ENCODE data around the gene ARMC6. TPM values are rescaled to one million over a fixed set of nuclear protein-coding genes. Genes with fewer than 3 reads are reported as not detected.

Gene ARMC6
- total and polyA plus RNA-seq, 2 experiments from 2014 or later: 40.9 to 112 TPM

DNA sequence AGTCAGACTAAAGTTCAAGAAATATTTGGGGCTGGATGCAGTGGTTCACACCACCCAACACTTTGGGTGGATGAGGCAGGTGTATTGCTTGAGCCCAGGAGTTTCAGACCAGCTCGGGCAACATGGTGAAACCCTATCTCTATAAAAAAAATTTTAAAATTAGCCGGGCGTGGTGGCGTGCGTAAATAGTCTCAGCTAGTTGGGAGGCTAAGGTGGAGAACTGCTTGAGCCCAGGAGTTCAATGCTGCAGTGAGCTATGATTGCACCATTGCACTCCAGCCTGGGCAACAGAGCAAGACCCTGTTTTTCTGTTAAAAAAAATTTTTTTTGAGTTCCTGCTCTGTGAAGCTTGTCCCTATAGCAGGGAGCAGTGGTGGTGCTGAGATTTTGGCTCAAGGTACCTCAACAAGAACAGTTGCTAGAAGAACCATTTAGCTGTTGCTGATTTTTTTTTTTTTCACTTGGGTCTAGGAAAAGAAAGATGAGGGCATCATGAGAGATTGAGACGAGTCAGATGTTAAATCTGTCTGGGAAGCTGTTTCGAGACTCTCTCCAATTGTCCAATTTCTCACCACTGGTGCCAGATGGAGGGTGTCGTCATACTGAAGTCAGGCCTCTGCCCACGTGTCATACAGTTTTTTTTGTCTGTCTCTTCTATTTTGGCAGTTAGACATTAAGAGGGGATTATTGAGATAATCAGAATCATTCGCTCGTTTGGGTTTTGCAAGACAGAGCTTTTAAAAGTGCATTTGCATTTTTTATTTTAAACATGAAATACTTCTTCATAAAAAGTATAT, 34.1 kb downstream of the ARMC6 start:
- Histone ChIP-seq H3K27me3 (ENCODE audit: insufficient read depth) (peaks cover 58% of the 10 kb centered on the region), H3K4me3 (no peak overlapping the region), H3K4me1 (ENCODE audit: insufficient read depth) (peaks cover 11% of the 10 kb centered on the region), H4K20me1 (replicated peaks; ENCODE audit: insufficient read depth) (no peaks in the 10 kb centered on the region; the same call in 1 of the 2 replicates), H3K9me2 (ENCODE audit: insufficient read depth) (no peaks in the 10 kb centered on the region), H2AFZ (no peak overlapping the region), H3F3A (replicated peaks; ENCODE audit: low read depth) (peaks cover 8% of the 10 kb centered on the region), H3K36me3 (ENCODE audit: insufficient read depth) (no peaks in the 10 kb centered on the region), H3K27ac (ENCODE audit: low read depth) (no peak overlapping the region), H3K79me2 (replicated peaks; ENCODE audit: insufficient read depth) (no peaks in the 10 kb centered on the region), H3K4me2 (no peak overlapping the region)
- H3K4me3 Mint-ChIP-seq: no peak overlapping the region
- H3K27ac Mint-ChIP-seq: no peak overlapping the region
- H3K4me1 Mint-ChIP-seq: peaks cover 17% of the 10 kb centered on the region; the same call in 2 of the 3 replicates
- DNase-seq (ENCODE audit: low spot score) (no peak), ATAC-seq (no peak)
- H3K9me3 Mint-ChIP-seq: no peaks in the 10 kb centered on the region
- TF ChIP-seq CREB1 (CRISPR knock-in tag; IDR thresholded peaks at IDR 0.05; ENCODE audit: low read depth): no peak
- no peak for TF ChIP-seq ZNF331 (CRISPR knock-in tag; IDR thresholded peaks at IDR 0.05; ENCODE audit: low read depth)
- TF ChIP-seq JUNB (IDR thresholded peaks at IDR 0.05; ENCODE audit: unreplicated experiment): no peak
- TF ChIP-seq ZNF114 (CRISPR knock-in tag; IDR thresholded peaks at IDR 0.05): no peak
- TF ChIP-seq, protein P1, sequence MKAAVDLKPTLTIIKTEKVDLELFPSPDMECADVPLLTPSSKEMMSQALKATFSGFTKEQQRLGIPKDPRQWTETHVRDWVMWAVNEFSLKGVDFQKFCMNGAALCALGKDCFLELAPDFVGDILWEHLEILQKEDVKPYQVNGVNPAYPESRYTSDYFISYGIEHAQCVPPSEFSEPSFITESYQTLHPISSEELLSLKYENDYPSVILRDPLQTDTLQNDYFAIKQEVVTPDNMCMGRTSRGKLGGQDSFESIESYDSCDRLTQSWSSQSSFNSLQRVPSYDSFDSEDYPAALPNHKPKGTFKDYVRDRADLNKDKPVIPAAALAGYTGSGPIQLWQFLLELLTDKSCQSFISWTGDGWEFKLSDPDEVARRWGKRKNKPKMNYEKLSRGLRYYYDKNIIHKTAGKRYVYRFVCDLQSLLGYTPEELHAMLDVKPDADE (IDR thresholded peaks at IDR 0.05): no peak
- H3K27me3 Mint-ChIP-seq (ENCODE audit: insufficient read depth, low read depth, poor library complexity): peaks cover 50% of the 10 kb centered on the region
- no peaks in the 10 kb centered on the region; the same call in 2 of the 3 replicates for H3K36me3 Mint-ChIP-seq (ENCODE audit: low read depth)

DNA sequence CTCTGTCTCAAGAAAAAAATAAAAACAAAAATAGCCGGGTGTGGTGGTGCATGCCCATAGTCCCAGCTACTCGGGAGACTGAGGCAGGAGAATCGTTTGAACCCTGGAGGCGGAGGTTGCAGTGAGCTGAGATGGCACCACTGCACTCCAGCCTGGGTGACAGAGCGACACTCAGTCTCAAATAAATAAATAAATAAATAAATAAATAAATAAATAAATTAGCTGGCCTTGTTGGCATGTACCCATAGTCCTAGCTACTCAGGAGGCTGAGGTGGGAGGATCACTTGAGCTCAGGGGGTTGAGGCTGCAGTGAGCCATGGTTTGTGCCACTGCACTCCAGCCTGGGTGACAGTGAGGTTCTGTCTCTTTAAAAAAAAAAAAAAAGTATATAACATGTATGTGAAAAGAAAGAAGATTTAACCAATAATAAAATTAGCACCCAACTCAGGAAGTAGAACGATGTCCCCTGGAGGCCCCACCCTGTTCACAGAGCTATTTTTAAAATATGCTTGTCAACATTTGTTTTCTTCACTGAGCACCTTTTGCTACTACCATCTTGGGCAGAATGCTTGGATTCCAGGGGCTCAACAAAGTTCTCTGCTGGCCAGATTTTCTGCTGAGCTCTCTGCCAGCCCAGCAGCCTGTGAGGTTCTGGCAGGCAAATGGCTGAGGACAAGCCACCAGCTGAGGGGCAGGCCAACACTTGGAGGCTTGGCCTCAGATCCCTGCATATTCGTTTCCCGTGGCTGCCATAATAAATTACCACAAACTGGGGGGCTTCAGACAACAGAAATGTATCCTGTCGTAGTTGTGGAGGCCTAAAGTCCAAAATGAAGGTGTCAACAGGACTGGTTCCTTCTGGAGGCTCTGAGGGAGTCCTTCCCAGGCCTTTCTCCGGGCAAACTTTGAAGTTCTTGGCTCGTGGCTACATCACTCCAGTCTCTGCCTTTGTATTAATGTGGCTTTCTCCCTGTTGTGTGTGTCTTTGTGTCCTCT, 35.6 kb downstream of the ARMC6 start:
- Histone ChIP-seq H3K4me3 (no peak overlapping the region), H3K36me3 (ENCODE audit: insufficient read depth) (no peaks in the 10 kb centered on the region), H3K9me2 (ENCODE audit: insufficient read depth) (no peaks in the 10 kb centered on the region)
- TF ChIP-seq, protein P2, sequence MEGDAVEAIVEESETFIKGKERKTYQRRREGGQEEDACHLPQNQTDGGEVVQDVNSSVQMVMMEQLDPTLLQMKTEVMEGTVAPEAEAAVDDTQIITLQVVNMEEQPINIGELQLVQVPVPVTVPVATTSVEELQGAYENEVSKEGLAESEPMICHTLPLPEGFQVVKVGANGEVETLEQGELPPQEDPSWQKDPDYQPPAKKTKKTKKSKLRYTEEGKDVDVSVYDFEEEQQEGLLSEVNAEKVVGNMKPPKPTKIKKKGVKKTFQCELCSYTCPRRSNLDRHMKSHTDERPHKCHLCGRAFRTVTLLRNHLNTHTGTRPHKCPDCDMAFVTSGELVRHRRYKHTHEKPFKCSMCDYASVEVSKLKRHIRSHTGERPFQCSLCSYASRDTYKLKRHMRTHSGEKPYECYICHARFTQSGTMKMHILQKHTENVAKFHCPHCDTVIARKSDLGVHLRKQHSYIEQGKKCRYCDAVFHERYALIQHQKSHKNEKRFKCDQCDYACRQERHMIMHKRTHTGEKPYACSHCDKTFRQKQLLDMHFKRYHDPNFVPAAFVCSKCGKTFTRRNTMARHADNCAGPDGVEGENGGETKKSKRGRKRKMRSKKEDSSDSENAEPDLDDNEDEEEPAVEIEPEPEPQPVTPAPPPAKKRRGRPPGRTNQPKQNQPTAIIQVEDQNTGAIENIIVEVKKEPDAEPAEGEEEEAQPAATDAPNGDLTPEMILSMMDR (conservative IDR thresholded peaks at IDR 0.05; ENCODE audit: low read depth in 2 of 2): no peak
- TF ChIP-seq, protein P3, sequence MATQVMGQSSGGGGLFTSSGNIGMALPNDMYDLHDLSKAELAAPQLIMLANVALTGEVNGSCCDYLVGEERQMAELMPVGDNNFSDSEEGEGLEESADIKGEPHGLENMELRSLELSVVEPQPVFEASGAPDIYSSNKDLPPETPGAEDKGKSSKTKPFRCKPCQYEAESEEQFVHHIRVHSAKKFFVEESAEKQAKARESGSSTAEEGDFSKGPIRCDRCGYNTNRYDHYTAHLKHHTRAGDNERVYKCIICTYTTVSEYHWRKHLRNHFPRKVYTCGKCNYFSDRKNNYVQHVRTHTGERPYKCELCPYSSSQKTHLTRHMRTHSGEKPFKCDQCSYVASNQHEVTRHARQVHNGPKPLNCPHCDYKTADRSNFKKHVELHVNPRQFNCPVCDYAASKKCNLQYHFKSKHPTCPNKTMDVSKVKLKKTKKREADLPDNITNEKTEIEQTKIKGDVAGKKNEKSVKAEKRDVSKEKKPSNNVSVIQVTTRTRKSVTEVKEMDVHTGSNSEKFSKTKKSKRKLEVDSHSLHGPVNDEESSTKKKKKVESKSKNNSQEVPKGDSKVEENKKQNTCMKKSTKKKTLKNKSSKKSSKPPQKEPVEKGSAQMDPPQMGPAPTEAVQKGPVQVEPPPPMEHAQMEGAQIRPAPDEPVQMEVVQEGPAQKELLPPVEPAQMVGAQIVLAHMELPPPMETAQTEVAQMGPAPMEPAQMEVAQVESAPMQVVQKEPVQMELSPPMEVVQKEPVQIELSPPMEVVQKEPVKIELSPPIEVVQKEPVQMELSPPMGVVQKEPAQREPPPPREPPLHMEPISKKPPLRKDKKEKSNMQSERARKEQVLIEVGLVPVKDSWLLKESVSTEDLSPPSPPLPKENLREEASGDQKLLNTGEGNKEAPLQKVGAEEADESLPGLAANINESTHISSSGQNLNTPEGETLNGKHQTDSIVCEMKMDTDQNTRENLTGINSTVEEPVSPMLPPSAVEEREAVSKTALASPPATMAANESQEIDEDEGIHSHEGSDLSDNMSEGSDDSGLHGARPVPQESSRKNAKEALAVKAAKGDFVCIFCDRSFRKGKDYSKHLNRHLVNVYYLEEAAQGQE (IDR thresholded peaks at IDR 0.05; ENCODE audit: unreplicated experiment): no peak
- TF ChIP-seq ZNF114 (CRISPR knock-in tag; IDR thresholded peaks at IDR 0.05): no peak
- TF ChIP-seq NANOG (IDR thresholded peaks at IDR 0.05; ENCODE audit: borderline replicate concordance): no peak
- TF ChIP-seq, protein P1 (IDR thresholded peaks at IDR 0.05): no peak

More for the DNA sequence above, 35.6 kb downstream of the ARMC6 start:
- Histone ChIP-seq H3K27ac (ENCODE audit: low read depth) (no peak overlapping the region), H4K20me1 (replicated peaks; ENCODE audit: insufficient read depth) (no peaks in the 10 kb centered on the region; the same call in 1 of the 2 replicates), H3F3A (replicated peaks; ENCODE audit: low read depth) (no peaks in the 10 kb centered on the region; the same call in 1 of the 2 replicates), H2AFZ (no peak overlapping the region), H3K4me1 (ENCODE audit: insufficient read depth) (peaks cover 11% of the 10 kb centered on the region), H3K79me2 (replicated peaks; ENCODE audit: insufficient read depth) (no peaks in the 10 kb centered on the region), H3K27me3 (ENCODE audit: insufficient read depth) (peaks cover 58% of the 10 kb centered on the region), H3K4me2 (no peak overlapping the region)
- no peak overlapping the region for H3K4me3 Mint-ChIP-seq
- no peaks in the 10 kb centered on the region for H3K9me3 Mint-ChIP-seq
- H3K36me3 Mint-ChIP-seq (ENCODE audit: low read depth): no peaks in the 10 kb centered on the region
- no peak overlapping the region for H3K27ac Mint-ChIP-seq
- peaks cover 47% of the 10 kb centered on the region for H3K27me3 Mint-ChIP-seq (ENCODE audit: insufficient read depth, low read depth, poor library complexity)
- ATAC-seq (no peak), DNase-seq (ENCODE audit: low spot score) (no peak)
- peaks cover 12% of the 10 kb centered on the region; the same call in 2 of the 3 replicates for H3K4me1 Mint-ChIP-seq
